Kidney (tissue), 14 donors: ENCODE data around the gene ITGA5. TPM values are rescaled to one million over a fixed set of nuclear protein-coding genes. Genes with fewer than 3 reads are reported as not detected.

ENCODE experiments used
- DNase-seq, 5 donors: peaks; one replicate each; pipeline ENCODE4 v3.0.0-alpha.2; 2013 to 2020
- FAIRE-seq: peaks from 2 replicates; lab custom pipeline; 2012; peaks lifted over from hg19 to GRCh38; lab: Jason Lieb, UNC
- H3K27ac ChIP-seq, 2 donors: one replicate each; pipeline ENCODE4 v1.7.0; 2013; ENCODE audit warnings: low read depth in 2 of 2, low read length in 2 of 2, inconsistent platforms in 1 of 2
- H3K27me3 ChIP-seq: one replicate; pipeline ENCODE4 v1.7.1; 2013; ENCODE audit warnings: low read length, inconsistent platforms; ENCODE audit not compliant: control insufficient read depth, insufficient read depth
- H3K36me3 ChIP-seq, 3 donors: one replicate each; pipeline versions ENCODE4 v1.7.0 to v1.7.1; 2013; ENCODE audit warnings: low read length in 3 of 3, control low read depth in 1 of 3, inconsistent platforms in 1 of 3; ENCODE audit not compliant: insufficient read depth in 3 of 3, control insufficient read depth in 2 of 3
- H3K4me1 ChIP-seq, 3 donors: one replicate each; pipeline versions ENCODE4 v1.7.0 to v1.7.1; 2013; ENCODE audit warnings: low read length in 3 of 3, inconsistent platforms in 1 of 3, low read depth in 1 of 3; ENCODE audit not compliant: control insufficient read depth in 2 of 3, insufficient read depth in 2 of 3
- H3K4me3 ChIP-seq, 3 donors: one replicate each; pipeline versions ENCODE4 v1.7.0 to v1.8.1; 2013; ENCODE audit warnings: low read length in 3 of 3, control low read depth in 1 of 3, inconsistent platforms in 1 of 3
- H3K9ac ChIP-seq, 3 donors: one replicate each; pipeline versions ENCODE4 v1.7.0 to v1.7.1; 2013; ENCODE audit warnings: low read length in 3 of 3, control low read depth in 1 of 3, inconsistent platforms in 1 of 3
- H3K9me3 ChIP-seq, 3 donors: one replicate each; pipeline versions ENCODE4 v1.7.0 to v1.7.1; 2013; ENCODE audit warnings: low read length in 3 of 3, control low read depth in 1 of 3, inconsistent platforms in 1 of 3; ENCODE audit not compliant: control insufficient read depth in 2 of 3, insufficient read depth in 1 of 3
- CTCF ChIP-seq: IDR thresholded peaks from 3 replicates; pipeline ENCODE4 v1.5.1; 2012; ENCODE audit warnings: mild to moderate bottlenecking, moderate library complexity, borderline replicate concordance; ENCODE audit not compliant: insufficient read depth; ENCODE audit errors: extremely low read depth
- intact Hi-C: fragments of 100-400 bp; cut with DNase I; formaldehyde crosslinking; loops from one replicate; pipeline ENCODE4 v1.11.1; 2022
- polyA plus RNA-seq: library from polyadenylated mRNA; stranded (reverse); fragments of 350-450 nt; fragmentation: Illumina TruSeq; extraction: RNeasy Lipid Tissue Mini Kit (QIAGEN cat#74804); gene quantifications from one replicate; pipeline ENCODE4 v1.2.3, GENCODE V29; 2014; ENCODE audit warnings: low read depth, low replicate concordance; ENCODE audit not compliant: insufficient read depth
- total RNA-seq: library from RNA; stranded (reverse); fragmentation: NEBNext Ultra II Directional; extraction: Animal tissue kit (Norgen Biotek cat#: 25700); gene quantifications from one replicate; pipeline ENCODE4 v1.2.1, GENCODE V29; 2021
- donor health status: control.
- donor health status: control.
- donor health status: control.
- donor health status: control.
- donor health status: control.
- donor health status: DM: yes; HTN: yes; CAD: no.
- donor health status: Normal renal cell carcinoma (clear cell type).

ITGA5 gene
- total and polyA plus RNA-seq, 2 donors from 2014 or later = 11.4 to 65.6 TPM

GRCh38 chr12:54411391-54412241, 7.5 kb downstream of the ITGA5 start:
- Histone ChIP-seq H3K9ac (no peak overlapping the region), H3K27ac (no peak overlapping the region), H3K27me3 (no peaks in the 10 kb centered on the region), H3K4me3 (no peak overlapping the region), H3K36me3 (peaks cover 0 to 4% (median 4%) of the 10 kb centered on the region in 3 donors), H3K9me3 (no peaks in the 10 kb centered on the region), H3K4me1 (peaks cover 0 to 14% (median 4%) of the 10 kb centered on the region in 3 donors)
- no peak for TF ChIP-seq CTCF
- FAIRE-seq (no peak), DNase-seq (no peak)
- intact Hi-C loops = no loop called here

GRCh38 chr12:54409267-54409666, 9.8 kb downstream of the ITGA5 start:
- FAIRE-seq = no peak
- Histone ChIP-seq H3K36me3 (peaks cover 0 to 4% (median 4%) of the 10 kb centered on the region in 3 donors), H3K27me3 (no peaks in the 10 kb centered on the region), H3K9ac (no peak overlapping the region), H3K27ac (no peak overlapping the region), H3K4me3 (no peak overlapping the region), H3K4me1 (peaks cover 0 to 10% (median 0%) of the 10 kb centered on the region in 3 donors), H3K9me3 (no peaks in the 10 kb centered on the region)
- no peak for TF ChIP-seq CTCF
- no peak for DNase-seq
- intact Hi-C loops = no loop called here

- no peak overlapping the region for H3K27ac ChIP-seq
- peaks cover 0 to 4% (median 4%) of the 10 kb centered on the region in 3 donors for H3K36me3 ChIP-seq
- H3K27me3 ChIP-seq = no peaks in the 10 kb centered on the region
- DNase-seq = no peak
- no peak overlapping the region for H3K9ac ChIP-seq
- TF ChIP-seq CTCF = no peak
- intact Hi-C loops = no loop called here
- no peak overlapping the region for H3K4me3 ChIP-seq
- no peak for FAIRE-seq
- H3K9me3 ChIP-seq = no peaks in the 10 kb centered on the region
- peaks cover 0 to under 1% (median 0%) of the 10 kb centered on the region in 3 donors for H3K4me1 ChIP-seq
These were observed 11.7 kb downstream of the ITGA5 start for GRCh38 chr12:54407183-54407905.
